ENCODE results near the gene CREB3L2.

GRCh38 chr7:137942484-137943115 lies 59.3 kb downstream of the CREB3L2 start:
- no peak for TF ChIP-seq CTCF (IDR thresholded peaks at IDR 0.05 in 2 of 3, conservative IDR thresholded peaks at IDR 0.05 in 1 of 3; ENCODE audit: control insufficient read depth in 2 of 3, extremely low read depth in 1 of 3, insufficient read depth in 1 of 3, low read depth in 3 of 3, low read length in 3 of 3)
- TF ChIP-seq FOXK2 (IDR thresholded peaks at IDR 0.05), result no peak
- TF ChIP-seq EZH2 (IDR thresholded peaks at IDR 0.05; ENCODE audit: borderline replicate concordance, control insufficient read depth, low read depth, low read length), result no peak
- no peak for TF ChIP-seq ATF3 (IDR thresholded peaks at IDR 0.05; ENCODE audit: borderline replicate concordance, extremely low read depth, low read depth, low read length)
- TF ChIP-seq JUND (IDR thresholded peaks at IDR 0.05; ENCODE audit: low read depth, low read length), result no peak
- no peak for TF ChIP-seq EGR1 (IDR thresholded peaks at IDR 0.05; ENCODE audit: borderline replicate concordance in 1 of 2, low read depth in 2 of 2, low read length in 2 of 2)

Data from GM12878 (cell line).